Activated CD4-positive, alpha-beta T cell treated with anti-CD3 and anti-CD28 coated beads, Interleukin-2, amount 10 ng/mL, durations not matched to agents 24 days and 14 days (primary cell): ENCODE measurements around the gene HMG20A. TPM values are rescaled to one million over a fixed set of nuclear protein-coding genes. Genes with fewer than 3 reads are reported as not detected.

ENCODE experiments used
- DNase-seq: peaks from one replicate; pipeline ENCODE4 v3.0.0; 2022
- H3K27ac Mint-ChIP-seq: one replicate; pipeline ENCODE4 v1.8.0; 2022; ENCODE audit warnings: mild to moderate bottlenecking, mixed read lengths
- H3K27me3 Mint-ChIP-seq: one replicate; pipeline ENCODE4 v1.8.0; 2022; ENCODE audit warnings: mixed read lengths
- H3K36me3 Mint-ChIP-seq: one replicate; pipeline ENCODE4 v1.8.0; 2022; ENCODE audit warnings: low read depth, mild to moderate bottlenecking, mixed read lengths
- H3K4me1 Mint-ChIP-seq: one replicate; pipeline ENCODE4 v1.8.0; 2021; ENCODE audit warnings: mixed read lengths
- H3K4me3 Mint-ChIP-seq: one replicate; pipeline ENCODE4 v1.8.0; 2022; ENCODE audit warnings: mild to moderate bottlenecking, moderate library complexity, mixed read lengths
- H3K9me3 Mint-ChIP-seq: one replicate; pipeline ENCODE4 v1.8.0; 2021; ENCODE audit warnings: mixed read lengths
- intact Hi-C: fragments of 100-400 bp; cut with micrococcal nuclease; formaldehyde crosslinking; loops from one replicate; pipeline ENCODE4 v1.15.1; 2023
- total RNA-seq: library from RNA; stranded (reverse); gene quantifications from 2 replicates; pipeline ENCODE4 v1.2.3, GENCODE V29; 2022

HMG20A gene
- total RNA-seq, 1 donor from 2014 or later, result 46.4 TPM

GRCh38 chr15:77496715-77497109, 76.0 kb downstream of the HMG20A start:
- Mint-ChIP-seq H3K27ac (no peak overlapping the region), H3K4me3 (no peak overlapping the region), H3K36me3 (peaks cover 2% of the 10 kb centered on the region), H3K9me3 (no peaks in the 10 kb centered on the region), H3K4me1 (peaks cover 20% of the 10 kb centered on the region), H3K27me3 (no peaks in the 10 kb centered on the region)
- peak; percentile 92 for DNase-seq
- intact Hi-C loops, result loop anchor here (1.0 to 10.0 kb wide), 5 partner anchors 74 to 522 kb away; partner anchors contain the start of genes HMG20A and PEAK1

DNA sequence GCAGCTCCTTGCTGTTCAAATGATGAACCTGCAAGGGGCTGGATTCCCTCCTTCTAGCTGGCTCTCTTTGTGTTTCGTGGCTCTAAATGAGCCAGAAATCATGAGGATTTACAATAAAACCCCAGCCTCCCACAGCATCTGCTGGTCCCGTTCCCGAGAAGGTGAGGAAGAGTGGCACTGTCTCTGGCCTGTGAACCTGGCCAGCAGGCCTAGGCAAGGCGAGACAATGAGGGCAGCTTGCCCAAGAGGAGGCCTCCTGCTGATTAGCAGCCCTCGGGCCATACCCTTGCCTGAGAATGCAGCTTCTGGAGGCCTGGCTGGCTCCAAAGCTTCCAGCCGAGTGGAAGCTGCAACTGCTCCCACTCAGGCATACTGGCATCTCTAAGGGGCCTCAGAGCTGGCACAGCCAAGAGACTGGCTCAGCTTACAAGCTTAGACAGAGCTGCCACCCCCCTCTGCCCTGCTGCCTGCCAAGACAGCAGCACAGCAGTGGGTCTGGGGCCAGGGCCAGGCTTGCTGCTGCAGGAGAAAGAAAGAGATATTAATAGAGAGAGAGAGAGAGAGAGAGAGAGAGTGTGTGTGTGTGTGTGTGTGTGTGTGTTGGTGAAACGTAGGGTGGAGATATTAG, 76.5 kb downstream of the HMG20A start:
- Mint-ChIP-seq H3K4me3 (no peak overlapping the region), H3K36me3 (peaks cover 2% of the 10 kb centered on the region), H3K4me1 (peaks cover 19% of the 10 kb centered on the region), H3K27me3 (no peaks in the 10 kb centered on the region), H3K27ac (no peak overlapping the region), H3K9me3 (no peaks in the 10 kb centered on the region)
- intact Hi-C loops, result loop anchor here (1.0 to 10.0 kb wide), 4 partner anchors 75 to 522 kb away; partner anchors contain the start of genes HMG20A and PEAK1
- no peak for DNase-seq

DNA sequence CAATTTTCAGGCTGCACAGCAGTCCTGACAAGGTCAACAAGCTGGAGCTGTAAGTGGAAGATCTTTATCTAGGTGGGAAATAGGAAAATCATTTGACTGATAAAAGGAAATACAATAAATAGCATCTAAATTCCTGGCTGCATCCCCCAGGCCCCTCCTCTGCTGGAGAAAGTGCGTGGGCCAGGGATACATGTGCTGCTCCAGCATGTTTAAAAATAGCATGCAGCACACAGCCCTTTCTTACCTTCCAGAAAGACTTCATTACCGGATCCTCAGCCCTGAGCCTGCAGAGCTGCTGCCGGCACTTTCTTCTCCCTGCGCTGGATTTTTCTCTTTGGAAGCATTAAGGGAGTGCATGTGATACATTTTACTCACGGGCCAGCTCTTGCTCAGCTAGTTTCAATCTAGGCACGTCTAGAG, 77.3 kb downstream of the HMG20A start:
- no peak overlapping the region for H3K27ac Mint-ChIP-seq
- intact Hi-C loops, result loop anchor here (1.0 to 10.0 kb wide), 4 partner anchors 76 to 523 kb away; partner anchors contain the start of genes HMG20A and PEAK1
- H3K9me3 Mint-ChIP-seq, result no peaks in the 10 kb centered on the region
- no peak overlapping the region for H3K4me3 Mint-ChIP-seq
- DNase-seq, result no peak
- H3K4me1 Mint-ChIP-seq, result peaks cover 16% of the 10 kb centered on the region
- no peaks in the 10 kb centered on the region for H3K27me3 Mint-ChIP-seq
- peaks cover 2% of the 10 kb centered on the region for H3K36me3 Mint-ChIP-seq

DNA sequence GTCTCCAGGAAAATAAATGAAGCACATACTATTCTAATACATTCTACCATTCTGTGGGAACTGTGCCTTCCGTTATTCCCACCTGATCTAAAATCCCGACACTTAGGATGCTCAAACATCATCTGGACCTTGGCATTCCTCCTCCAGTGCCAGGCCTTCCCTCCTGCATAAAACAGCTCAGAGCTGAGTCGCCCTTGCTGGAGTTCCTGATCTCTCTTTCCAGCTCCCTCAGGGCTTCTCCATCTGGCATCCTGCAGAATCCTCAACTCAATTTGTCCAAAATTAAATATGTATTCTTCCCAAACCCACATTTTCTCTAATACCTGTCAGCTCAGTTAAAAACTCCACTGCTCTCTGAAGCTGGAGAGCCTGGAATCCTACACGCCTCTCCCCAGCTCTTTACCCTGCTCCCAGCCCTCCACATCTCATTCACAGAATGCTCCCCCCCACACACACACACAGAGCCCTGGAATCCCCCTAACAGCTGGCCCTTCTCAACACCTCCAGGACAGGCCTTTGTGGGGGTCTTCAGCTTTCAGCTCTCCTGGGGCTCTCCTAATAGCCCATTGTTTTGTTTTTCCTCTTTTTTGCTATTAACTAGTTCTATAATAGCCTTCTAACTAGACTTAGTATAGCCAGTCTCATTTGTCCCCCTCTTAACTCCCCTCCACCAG, 78.5 kb downstream of the HMG20A start:
- no peak overlapping the region for H3K4me3 Mint-ChIP-seq
- intact Hi-C loops, result loop anchor here (5.0 to 10.0 kb wide), 2 partner anchors 77 to 524 kb away; partner anchors contain the start of genes HMG20A and PEAK1
- no peaks in the 10 kb centered on the region for H3K27me3 Mint-ChIP-seq
- no peaks in the 10 kb centered on the region for H3K36me3 Mint-ChIP-seq
- no peaks in the 10 kb centered on the region for H3K9me3 Mint-ChIP-seq
- peaks cover 7% of the 10 kb centered on the region for H3K4me1 Mint-ChIP-seq
- no peak for DNase-seq
- H3K27ac Mint-ChIP-seq, result peak overlapping the region; percentile 48

- Mint-ChIP-seq H3K36me3 (no peaks in the 10 kb centered on the region), H3K27me3 (no peaks in the 10 kb centered on the region)
- intact Hi-C loops, result no loop called here
These were observed 80.3 kb downstream of the HMG20A start for GRCh38 chr15:77500989-77501388.

DNA sequence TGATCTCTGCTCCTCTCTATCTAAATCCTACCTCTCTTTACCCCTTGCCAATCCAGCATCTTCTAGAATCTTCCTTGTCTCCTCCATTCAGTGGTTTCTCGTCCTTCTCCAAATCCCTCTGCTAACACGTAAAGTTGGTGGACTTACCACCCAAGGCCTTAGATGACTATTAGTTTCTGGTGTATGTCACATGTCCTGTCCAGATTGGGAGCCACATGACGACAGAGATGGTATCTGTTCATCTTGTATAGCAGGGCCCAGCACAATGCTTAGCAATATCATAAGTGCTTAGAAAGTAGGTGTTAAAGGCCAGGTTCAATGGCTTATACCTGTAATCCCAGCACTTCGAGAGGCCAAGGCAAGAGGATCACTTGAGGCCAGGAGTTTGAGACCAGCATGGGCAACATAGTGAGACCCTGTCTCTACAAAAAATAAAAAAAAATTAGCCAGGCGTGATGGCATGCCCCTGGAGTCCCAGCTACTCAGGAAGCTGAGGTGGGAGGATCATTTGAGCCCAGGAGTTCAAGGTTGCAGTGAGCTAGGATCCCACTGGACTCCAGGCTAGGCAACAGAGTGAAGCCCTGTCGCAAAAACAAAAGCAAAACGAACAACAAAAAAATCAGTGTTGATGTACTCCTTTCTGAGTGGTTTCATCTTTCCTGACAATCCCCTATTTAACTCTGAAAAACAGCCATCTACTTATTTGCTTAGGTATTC, 81.8 kb downstream of the HMG20A start:
- no peak for DNase-seq
- no peak overlapping the region for H3K27ac Mint-ChIP-seq
- intact Hi-C loops, result no loop called here
- H3K36me3 Mint-ChIP-seq, result no peaks in the 10 kb centered on the region
- no peaks in the 10 kb centered on the region for H3K27me3 Mint-ChIP-seq
- H3K4me1 Mint-ChIP-seq, result peaks cover 4% of the 10 kb centered on the region
- no peaks in the 10 kb centered on the region for H3K9me3 Mint-ChIP-seq
- H3K4me3 Mint-ChIP-seq, result no peak overlapping the region

More at GRCh38 chr15:77500989-77501388, 80.3 kb downstream of the HMG20A start:
- H3K9me3 Mint-ChIP-seq, result no peaks in the 10 kb centered on the region
- H3K4me3 Mint-ChIP-seq, result no peak overlapping the region
- peaks cover 5% of the 10 kb centered on the region for H3K4me1 Mint-ChIP-seq
- H3K27ac Mint-ChIP-seq, result no peak overlapping the region
- DNase-seq, result no peak

DNA sequence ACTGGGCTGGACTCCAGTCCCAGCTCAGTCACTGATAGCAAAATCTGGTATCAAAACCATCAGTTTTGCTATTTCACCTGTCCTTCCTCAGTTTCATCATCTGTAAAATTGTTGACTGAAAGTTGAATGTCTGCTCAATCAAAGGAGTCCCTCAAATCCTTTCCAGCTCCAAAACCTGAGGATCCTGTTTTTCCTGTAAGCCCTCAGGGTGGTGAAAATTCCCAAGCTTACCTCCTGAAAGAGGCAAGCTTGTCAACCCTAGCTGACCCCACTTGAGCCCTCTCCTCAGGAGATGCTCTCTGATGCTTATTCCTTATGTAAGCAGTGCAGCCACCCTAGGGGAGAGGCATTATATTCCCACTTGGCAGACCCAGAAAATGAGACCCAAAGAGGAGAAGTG, 82.6 kb downstream of the HMG20A start:
- DNase-seq, result no peak
- no peak overlapping the region for H3K4me3 Mint-ChIP-seq
- H3K9me3 Mint-ChIP-seq, result no peaks in the 10 kb centered on the region
- H3K27me3 Mint-ChIP-seq, result no peaks in the 10 kb centered on the region
- no peaks in the 10 kb centered on the region for H3K36me3 Mint-ChIP-seq
- H3K27ac Mint-ChIP-seq, result no peak overlapping the region
- peaks cover 9% of the 10 kb centered on the region for H3K4me1 Mint-ChIP-seq
- intact Hi-C loops, result no loop called here

DNA sequence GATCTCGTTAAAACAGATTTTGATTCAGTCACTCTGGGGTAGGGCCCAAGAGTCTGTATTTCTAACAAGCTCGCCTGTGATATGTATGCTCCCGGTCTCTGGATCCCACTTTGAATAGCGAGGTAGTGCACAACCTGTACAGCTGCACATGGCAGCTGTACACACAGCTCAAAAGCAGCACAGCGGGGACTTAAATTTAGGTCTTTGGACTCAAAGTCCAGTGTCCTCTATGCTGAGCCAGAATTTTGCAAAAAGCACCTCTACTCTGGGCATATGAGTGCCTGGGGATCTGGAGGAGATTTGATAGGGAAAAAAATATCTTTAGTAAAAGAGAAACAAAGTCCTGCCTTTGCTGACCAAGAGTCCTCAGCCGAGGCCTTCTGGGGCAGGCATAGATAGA, 83.1 kb downstream of the HMG20A start:
- no peaks in the 10 kb centered on the region for H3K9me3 Mint-ChIP-seq
- peaks cover 14% of the 10 kb centered on the region for H3K4me1 Mint-ChIP-seq
- no peak overlapping the region for H3K27ac Mint-ChIP-seq
- intact Hi-C loops, result no loop called here
- H3K4me3 Mint-ChIP-seq, result no peak overlapping the region
- DNase-seq, result no peak
- H3K27me3 Mint-ChIP-seq, result no peaks in the 10 kb centered on the region
- H3K36me3 Mint-ChIP-seq, result no peaks in the 10 kb centered on the region

GRCh38 chr15:77504306-77504705, 83.6 kb downstream of the HMG20A start:
- H3K36me3 Mint-ChIP-seq, result no peaks in the 10 kb centered on the region
- H3K27ac Mint-ChIP-seq, result no peak overlapping the region
- peaks cover 18% of the 10 kb centered on the region for H3K4me1 Mint-ChIP-seq
- DNase-seq, result no peak
- H3K4me3 Mint-ChIP-seq, result no peak overlapping the region
- intact Hi-C loops, result no loop called here
- no peaks in the 10 kb centered on the region for H3K27me3 Mint-ChIP-seq
- H3K9me3 Mint-ChIP-seq, result no peaks in the 10 kb centered on the region

GRCh38 chr15:77504871-77505270, 84.2 kb downstream of the HMG20A start:
- H3K4me3 Mint-ChIP-seq, result no peak overlapping the region
- no peaks in the 10 kb centered on the region for H3K36me3 Mint-ChIP-seq
- peaks cover 18% of the 10 kb centered on the region for H3K4me1 Mint-ChIP-seq
- intact Hi-C loops, result no loop called here
- H3K27ac Mint-ChIP-seq, result no peak overlapping the region
- no peaks in the 10 kb centered on the region for H3K27me3 Mint-ChIP-seq
- DNase-seq, result no peak
- H3K9me3 Mint-ChIP-seq, result no peaks in the 10 kb centered on the region

GRCh38 chr15:77505556-77505955, 84.9 kb downstream of the HMG20A start:
- Mint-ChIP-seq H3K4me3 (no peak overlapping the region), H3K36me3 (no peaks in the 10 kb centered on the region)

DNA sequence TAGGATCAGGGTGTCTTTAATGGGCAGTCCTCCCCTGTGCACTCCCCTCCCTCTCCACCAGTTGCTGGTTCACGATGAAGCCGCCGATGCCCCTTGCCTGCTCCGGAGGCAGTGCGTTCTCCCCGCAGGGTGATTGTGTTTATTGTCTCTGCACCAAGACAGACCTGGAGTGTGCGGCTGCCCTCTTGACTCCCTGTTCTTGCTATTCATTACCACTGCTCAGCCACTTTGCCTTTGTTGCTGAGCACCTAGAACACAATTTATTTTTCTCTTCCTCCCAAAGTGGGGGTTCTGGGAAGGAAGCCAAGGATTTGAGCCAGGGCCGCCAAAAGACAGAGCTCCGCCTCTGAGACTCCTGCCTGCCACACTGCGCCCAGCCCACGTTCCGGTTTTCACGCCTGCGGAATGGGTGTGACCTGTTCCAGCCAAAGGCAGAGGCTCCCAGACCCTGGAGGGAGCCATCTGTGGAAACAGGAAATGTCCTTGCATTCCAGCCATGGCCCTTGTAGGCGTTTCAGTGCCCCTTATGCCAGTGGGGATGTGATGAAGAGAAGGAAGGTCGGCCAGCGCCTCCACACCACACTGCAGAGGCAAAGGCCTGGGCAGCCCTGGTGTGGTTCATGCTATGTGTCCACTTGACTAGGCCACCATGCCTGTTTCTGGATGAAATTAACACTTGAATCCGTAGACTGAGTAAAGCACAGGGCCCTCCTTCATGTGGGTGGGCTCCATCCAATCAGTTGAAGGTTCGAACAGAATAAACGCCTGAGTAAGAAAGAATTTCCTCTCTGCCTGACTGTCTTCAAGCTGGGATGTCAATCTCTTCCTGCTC, 85.8 kb downstream of the HMG20A start:
- no peaks in the 10 kb centered on the region for H3K36me3 Mint-ChIP-seq
- no peaks in the 10 kb centered on the region for H3K9me3 Mint-ChIP-seq
- H3K27me3 Mint-ChIP-seq, result no peaks in the 10 kb centered on the region
- no peak overlapping the region for H3K27ac Mint-ChIP-seq
- no peak for DNase-seq
- intact Hi-C loops, result no loop called here
- H3K4me3 Mint-ChIP-seq, result no peak overlapping the region
- peaks cover 15% of the 10 kb centered on the region for H3K4me1 Mint-ChIP-seq

More at GRCh38 chr15:77505556-77505955, 84.9 kb downstream of the HMG20A start:
- Mint-ChIP-seq H3K9me3 (no peaks in the 10 kb centered on the region), H3K4me1 (peaks cover 18% of the 10 kb centered on the region), H3K27ac (no peak overlapping the region), H3K27me3 (no peaks in the 10 kb centered on the region)
- intact Hi-C loops, result no loop called here
- no peak for DNase-seq

DNA sequence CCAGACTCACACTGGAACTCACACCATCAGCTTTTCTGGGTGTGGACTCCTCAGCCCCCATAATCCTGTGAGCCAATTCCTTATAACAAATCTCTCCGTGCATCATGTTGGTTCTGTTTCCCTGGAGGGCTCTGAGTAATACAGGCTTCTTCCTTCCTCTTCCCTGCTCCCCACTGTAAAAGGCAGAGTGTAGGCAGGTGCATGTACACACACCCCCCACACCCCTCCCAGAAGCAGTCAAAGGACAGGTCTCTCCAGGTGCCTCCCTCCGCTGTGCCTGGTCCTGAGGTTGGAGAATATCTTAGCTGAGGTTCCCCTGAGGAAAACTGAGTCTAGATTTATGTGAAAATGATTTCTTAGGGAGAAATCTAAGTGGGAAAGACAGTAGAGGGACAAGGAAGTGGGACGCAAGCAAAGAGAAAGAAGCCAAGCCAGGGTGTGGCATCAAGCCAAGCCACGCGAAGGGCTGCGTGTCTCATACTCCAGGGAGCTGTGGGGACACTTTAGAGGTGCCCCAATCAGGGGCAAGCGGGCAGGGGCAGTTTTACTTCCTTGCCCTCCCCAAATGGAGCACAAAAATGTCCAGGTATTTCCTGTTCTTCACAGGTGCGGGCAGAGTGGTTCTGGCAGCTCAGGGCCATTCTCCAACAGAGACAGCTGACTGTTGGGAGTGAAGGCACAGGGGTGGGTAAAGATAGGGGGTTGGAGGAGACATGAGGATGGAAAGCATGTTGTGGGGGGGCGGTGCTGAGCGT, 86.6 kb downstream of the HMG20A start:
- H3K9me3 Mint-ChIP-seq, result no peaks in the 10 kb centered on the region
- intact Hi-C loops, result no loop called here
- H3K27ac Mint-ChIP-seq, result no peak overlapping the region
- no peak overlapping the region for H3K4me3 Mint-ChIP-seq
- no peaks in the 10 kb centered on the region for H3K36me3 Mint-ChIP-seq
- DNase-seq, result no peak
- peaks cover 15% of the 10 kb centered on the region for H3K4me1 Mint-ChIP-seq
- no peaks in the 10 kb centered on the region for H3K27me3 Mint-ChIP-seq
